ENCODE data around the gene SLC39A9. TPM values are rescaled to one million over a fixed set of nuclear protein-coding genes. Genes with fewer than 3 reads are reported as not detected.
A peak's percentile ranks its signal among the peaks of the same experiment; 100 is the strongest.

Gene SLC39A9
- total RNA-seq, 1 donor from 2014 or later: 140 TPM

GRCh38 chr14:69399750-69400149 is 1.3 kb downstream of the SLC39A9 start:
- no peak for TF ChIP-seq CTCF (IDR thresholded peaks at IDR 0.05; ENCODE audit: insufficient read depth, low read length, severe bottlenecking)
- Histone ChIP-seq H3K27me3 (ENCODE audit: control insufficient read depth, insufficient read depth, low read length) (no peaks in the 10 kb centered on the region), H3K4me3 (ENCODE audit: low read depth, low read length) (peak overlapping the region; percentile 94), H3K36me3 (ENCODE audit: control insufficient read depth, insufficient read depth, low read length) (peaks cover 3% of the 10 kb centered on the region)
- FAIRE-seq (no peak), DNase-seq (ENCODE audit: low read depth) (no peak)

- FAIRE-seq (no peak), DNase-seq (ENCODE audit: low read depth) (no peak)
- peak overlapping the region; percentile 94 for H3K4me3 ChIP-seq (ENCODE audit: low read depth, low read length)
- peaks cover 3% of the 10 kb centered on the region for H3K36me3 ChIP-seq (ENCODE audit: control insufficient read depth, insufficient read depth, low read length)
- TF ChIP-seq CTCF (IDR thresholded peaks at IDR 0.05; ENCODE audit: insufficient read depth, low read length, severe bottlenecking): no peak
- H3K27me3 ChIP-seq (ENCODE audit: control insufficient read depth, insufficient read depth, low read length): no peaks in the 10 kb centered on the region
These were observed 1.7 kb downstream of the SLC39A9 start for GRCh38 chr14:69400154-69400553.

GRCh38 chr14:69401841-69402240 is 3.3 kb downstream of the SLC39A9 start:
- H3K36me3 ChIP-seq (ENCODE audit: control insufficient read depth, insufficient read depth, low read length): no peaks in the 10 kb centered on the region
- no peaks in the 10 kb centered on the region for H3K27me3 ChIP-seq (ENCODE audit: control insufficient read depth, insufficient read depth, low read length)
- FAIRE-seq (no peak), DNase-seq (ENCODE audit: low read depth) (no peak)
- TF ChIP-seq CTCF (IDR thresholded peaks at IDR 0.05; ENCODE audit: insufficient read depth, low read length, severe bottlenecking): no peak
- H3K4me3 ChIP-seq (ENCODE audit: low read depth, low read length): no peak overlapping the region

GRCh38 chr14:69404478-69404877 is 6.0 kb downstream of the SLC39A9 start:
- TF ChIP-seq CTCF (IDR thresholded peaks at IDR 0.05; ENCODE audit: insufficient read depth, low read length, severe bottlenecking): no peak
- H3K27me3 ChIP-seq (ENCODE audit: control insufficient read depth, insufficient read depth, low read length): no peaks in the 10 kb centered on the region
- FAIRE-seq (no peak), DNase-seq (ENCODE audit: low read depth) (no peak)
- no peaks in the 10 kb centered on the region for H3K36me3 ChIP-seq (ENCODE audit: control insufficient read depth, insufficient read depth, low read length)
- H3K4me3 ChIP-seq (ENCODE audit: low read depth, low read length): no peak overlapping the region

- no peaks in the 10 kb centered on the region for H3K27me3 ChIP-seq (ENCODE audit: control insufficient read depth, insufficient read depth, low read length)
- no peaks in the 10 kb centered on the region for H3K36me3 ChIP-seq (ENCODE audit: control insufficient read depth, insufficient read depth, low read length)
- no peak overlapping the region for H3K4me3 ChIP-seq (ENCODE audit: low read depth, low read length)
- no peak for TF ChIP-seq CTCF (IDR thresholded peaks at IDR 0.05; ENCODE audit: insufficient read depth, low read length, severe bottlenecking)
- DNase-seq (ENCODE audit: low read depth): no peak
- FAIRE-seq: no peak
These were observed 6.4 kb downstream of the SLC39A9 start for GRCh38 chr14:69404883-69405282.

- H3K4me3 ChIP-seq (ENCODE audit: low read depth, low read length): no peak overlapping the region
- no peak for TF ChIP-seq CTCF (IDR thresholded peaks at IDR 0.05; ENCODE audit: insufficient read depth, low read length, severe bottlenecking)
- no peaks in the 10 kb centered on the region for H3K27me3 ChIP-seq (ENCODE audit: control insufficient read depth, insufficient read depth, low read length)
- DNase-seq (ENCODE audit: low read depth) (no peak), FAIRE-seq (no peak)
- H3K36me3 ChIP-seq (ENCODE audit: control insufficient read depth, insufficient read depth, low read length): no peaks in the 10 kb centered on the region
These were observed 7.3 kb downstream of the SLC39A9 start for GRCh38 chr14:69405762-69406161.

Measured in bronchial epithelial cell (primary cell).